ENCODE measurements around the gene NLE1.
"Not testable (repeated sequence)": the region's sequence is repeated elsewhere in the genome, so short reads cannot be mapped to it uniquely, and the experiment has no call there.

The NLE1 gene

GRCh38 chr17:35129154-35129972 is 12.7 kb downstream of the NLE1 start:
- H3K4me3 ChIP-seq (ENCODE audit: low read length), result no peak overlapping the region

GRCh38 chr17:35127751-35128514 is 14.2 kb downstream of the NLE1 start:
- TF ChIP-seq ZNF274 (IDR thresholded peaks at IDR 0.05; ENCODE audit: low read depth, low read length), result no peak

More at GRCh38 chr17:35129154-35129972, 12.7 kb downstream of the NLE1 start:
- TF ChIP-seq ZNF274 (IDR thresholded peaks at IDR 0.05; ENCODE audit: low read depth, low read length), result no peak

GRCh38 chr17:35121315-35121714 is 20.8 kb downstream of the NLE1 start, which contains the start of gene FNDC8:
TSS of gene FNDC8 (plus strand) at chr17:35121615. CDS start at chr17:35121694, 79 bp downstream.
- no peak for TF ChIP-seq ZNF274 (IDR thresholded peaks at IDR 0.05; ENCODE audit: low read depth, low read length)
- H3K4me3 ChIP-seq (ENCODE audit: low read length), result no peak within 1 kb of the TSS

More at GRCh38 chr17:35127751-35128514, 14.2 kb downstream of the NLE1 start:
- H3K4me3 ChIP-seq (ENCODE audit: low read length), result no peak overlapping the region

GRCh38 chr17:35119370-35120165 is 22.5 kb downstream of the NLE1 start, which contains the start of gene RAD51D:
TSS of gene RAD51D (minus strand) at chr17:35119860. CDS start at chr17:35119613, 247 bp downstream.
- no peak for TF ChIP-seq ZNF274 (IDR thresholded peaks at IDR 0.05; ENCODE audit: low read depth, low read length)
- H3K4me3 ChIP-seq (ENCODE audit: low read length), result peak within 1 kb of the TSS; percentile 78

- peak overlapping the region; percentile 78; the same call in 1 of the 2 replicates for H3K4me3 ChIP-seq (ENCODE audit: low read length)
- no peak for TF ChIP-seq ZNF274 (IDR thresholded peaks at IDR 0.05; ENCODE audit: low read depth, low read length)
Observed at GRCh38 chr17:35117984-35118383, 24.1 kb downstream of the NLE1 start.

- no peak for TF ChIP-seq ZNF274 (IDR thresholded peaks at IDR 0.05; ENCODE audit: low read depth, low read length)
- H3K4me3 ChIP-seq (ENCODE audit: low read length), result no peak overlapping the region
Observed at GRCh38 chr17:35116845-35117244, 25.3 kb downstream of the NLE1 start.

GRCh38 chr17:35110791-35111190 is 31.3 kb downstream of the NLE1 start:
- not testable (repeated sequence) for H3K4me3 ChIP-seq (ENCODE audit: low read length)

GRCh38 chr17:35104844-35105450 is 37.2 kb downstream of the NLE1 start:
- no peak overlapping the region for H3K4me3 ChIP-seq (ENCODE audit: low read length)
- TF ChIP-seq ZNF274 (IDR thresholded peaks at IDR 0.05; ENCODE audit: low read depth, low read length), result no peak

GRCh38 chr17:35103271-35103670 is 38.8 kb downstream of the NLE1 start:
- TF ChIP-seq ZNF274 (IDR thresholded peaks at IDR 0.05; ENCODE audit: low read depth, low read length), result no peak
- H3K4me3 ChIP-seq (ENCODE audit: low read length), result no peak overlapping the region

GRCh38 chr17:35101725-35102124 is 40.4 kb downstream of the NLE1 start:
- H3K4me3 ChIP-seq (ENCODE audit: low read length), result no peak overlapping the region

GRCh38 chr17:35101036-35101435 is 41.1 kb downstream of the NLE1 start:
- TF ChIP-seq ZNF274 (IDR thresholded peaks at IDR 0.05; ENCODE audit: low read depth, low read length), result no peak
- H3K4me3 ChIP-seq (ENCODE audit: low read length), result no peak overlapping the region

More at GRCh38 chr17:35101725-35102124, 40.4 kb downstream of the NLE1 start:
- TF ChIP-seq ZNF274 (IDR thresholded peaks at IDR 0.05; ENCODE audit: low read depth, low read length), result no peak

- TF ChIP-seq ZNF274 (IDR thresholded peaks at IDR 0.05; ENCODE audit: low read depth, low read length), result no peak
- H3K4me3 ChIP-seq (ENCODE audit: low read length), result no peak overlapping the region
Observed at GRCh38 chr17:35099908-35100307, 42.2 kb downstream of the NLE1 start.

- no peak overlapping the region for H3K4me3 ChIP-seq (ENCODE audit: low read length)
- TF ChIP-seq ZNF274 (IDR thresholded peaks at IDR 0.05; ENCODE audit: low read depth, low read length), result no peak
Observed at GRCh38 chr17:35097776-35098175, 44.3 kb downstream of the NLE1 start.

All from GM08714 (cell line).